Naive thymus-derived CD4-positive, alpha-beta T cell (primary cell): ENCODE results near the gene MTFR2. TPM values are rescaled to one million over a fixed set of nuclear protein-coding genes. Genes with fewer than 3 reads are reported as not detected.

Experiments
- ATAC-seq: fragments of 150-1000 bp; cut with Tn5 transposase; 2 replicates; pipeline ENCODE4 v1.10.0; 2021; ENCODE audit warnings: mild to moderate bottlenecking, moderate library complexity
- CTCF ChIA-PET: fragments of 350-600 bp; sonication (Branson Sonifier 250); formaldehyde crosslinking; loops from one replicate; lab custom pipeline; 2021; ENCODE audit warnings: antibody characterized with exemption; lab: Charles Lee
- POLR2A ChIA-PET: fragments of 350-600 bp; sonication (Branson Sonifier 250); formaldehyde crosslinking; loops from one replicate; lab custom pipeline; 2021; ENCODE audit warnings: antibody characterized with exemption, inconsistent platforms; lab: Charles Lee
- DNase-seq, 9 donors: peaks; one replicate each; pipeline versions ENCODE4 v3.0.0 to v3.0.0-alpha.2; 2020 to 2022; ENCODE audit warnings: mixed read lengths in 1 of 9
- H3K27ac ChIP-seq: one replicate; pipeline ENCODE4 v1.7.0; 2013; ENCODE audit warnings: mild to moderate bottlenecking, low read depth, low read length, moderate library complexity
- H3K27me3 ChIP-seq, 2 donors: one replicate each; pipeline ENCODE4 v1.7.0; 2013; ENCODE audit warnings: low read length in 2 of 2, mild to moderate bottlenecking in 2 of 2, moderate library complexity in 2 of 2; ENCODE audit not compliant: control insufficient read depth in 2 of 2, insufficient read depth in 2 of 2
- H3K36me3 ChIP-seq, 3 experiments: 1 replicate in 2 of 3; 2 replicates in 1 of 3; pipeline ENCODE4 v1.7.0; 2013; ENCODE audit warnings: low read length in 3 of 3, mild to moderate bottlenecking in 3 of 3, moderate library complexity in 1 of 3; ENCODE audit not compliant: insufficient read depth in 3 of 3, control insufficient read depth in 2 of 3
- H3K4me1 ChIP-seq, 2 donors: one replicate each; pipeline ENCODE4 v1.7.0; 2013; ENCODE audit warnings: low read length in 2 of 2, mild to moderate bottlenecking in 2 of 2, moderate library complexity in 1 of 2; ENCODE audit not compliant: control insufficient read depth in 2 of 2, insufficient read depth in 2 of 2
- H3K4me3 ChIP-seq: 2 replicates; pipeline ENCODE4 v1.7.0; 2013; ENCODE audit warnings: mild to moderate bottlenecking, low read length
- H3K9me3 ChIP-seq, 3 experiments: 1 replicate in 2 of 3; 2 replicates in 1 of 3; pipeline ENCODE4 v1.7.0; 2013; ENCODE audit warnings: low read length in 3 of 3; ENCODE audit not compliant: control insufficient read depth in 2 of 3
- H3K27ac Mint-ChIP-seq, 9 donors: one replicate each; pipeline ENCODE4 v1.8.0; 2020 to 2022; ENCODE audit warnings: mixed read lengths in 9 of 9, mild to moderate bottlenecking in 8 of 9, moderate library complexity in 5 of 9, inconsistent platforms in 2 of 9
- H3K27me3 Mint-ChIP-seq, 5 donors: one replicate each; pipeline ENCODE4 v1.8.0; 2021 to 2022; ENCODE audit warnings: mixed read lengths in 5 of 5, mild to moderate bottlenecking in 1 of 5
- H3K36me3 Mint-ChIP-seq, 5 donors: one replicate each; pipeline ENCODE4 v1.8.0; 2020 to 2022; ENCODE audit warnings: mixed read lengths in 5 of 5, mild to moderate bottlenecking in 3 of 5, inconsistent platforms in 1 of 5
- H3K4me1 Mint-ChIP-seq, 7 donors: one replicate each; pipeline ENCODE4 v1.8.0; 2020 to 2022; ENCODE audit warnings: mixed read lengths in 7 of 7, mild to moderate bottlenecking in 3 of 7, inconsistent platforms in 1 of 7
- H3K4me3 Mint-ChIP-seq, 10 donors: one replicate each; pipeline ENCODE4 v1.8.0; 2020 to 2022; ENCODE audit warnings: mild to moderate bottlenecking in 10 of 10, mixed read lengths in 10 of 10, moderate library complexity in 6 of 10, inconsistent platforms in 2 of 10
- H3K9me3 Mint-ChIP-seq, 11 donors: one replicate each; pipeline ENCODE4 v1.8.0; 2020 to 2022; ENCODE audit warnings: mixed read lengths in 11 of 11, mild to moderate bottlenecking in 4 of 11, inconsistent platforms in 1 of 11, moderate library complexity in 1 of 11
- intact Hi-C, 2 donors: fragments of 100-400 bp; cut with micrococcal nuclease; formaldehyde crosslinking; loops; one replicate each; pipeline ENCODE4 v1.15.1; 2023
- polyA plus RNA-seq, 2 donors: library from polyadenylated mRNA; unstranded; fragments of 300-500 nt; fragmentation: Illumina TruSeq; gene quantifications; one replicate each; pipeline ENCODE4 v1.2.3, GENCODE V29; 2021
- total RNA-seq, 6 experiments: library from RNA in 5 of 6; stranded (reverse) in 5 of 6; gene quantifications; 1 replicate in 5 of 6; 2 replicates in 1 of 6; pipeline ENCODE4 v1.2.3 and lab custom pipeline; 2021 to 2026

The MTFR2 gene
- total and polyA plus RNA-seq, 7 experiments from 2014 or later: 0.63 to 20.4 (median 1.2) TPM

- ChIA-PET CTCF (no interaction called here), POLR2A (no interaction called here)
- H3K27me3 ChIP-seq: no peaks in the 10 kb centered on the region
- no peaks in the 10 kb centered on the region for H3K36me3 ChIP-seq
- Mint-ChIP-seq H3K9me3 (peaks cover 0 to 2% (median 0%) of the 10 kb centered on the region in 11 donors), H3K4me1 (no peaks in the 10 kb centered on the region), H3K36me3 (no peaks in the 10 kb centered on the region), H3K27ac (no peak overlapping the region), H3K27me3 (peaks cover 0 to 1% (median 0%) of the 10 kb centered on the region in 5 donors), H3K4me3 (no peak overlapping the region)
- H3K4me3 ChIP-seq: no peak overlapping the region
- no peaks in the 10 kb centered on the region for H3K4me1 ChIP-seq
- no peak for DNase-seq
- H3K9me3 ChIP-seq: no peaks in the 10 kb centered on the region
- intact Hi-C loops: no loop called here
- no peak overlapping the region for H3K27ac ChIP-seq
- ATAC-seq: no peak
Measured at GRCh38 chr6:136209496-136209895, 40.6 kb downstream of the MTFR2 start.

- no peaks in the 10 kb centered on the region for H3K9me3 ChIP-seq
- no peaks in the 10 kb centered on the region for H3K36me3 ChIP-seq
- ATAC-seq (no peak), DNase-seq (no peak)
- ChIA-PET CTCF (no interaction called here), POLR2A (no interaction called here)
- Mint-ChIP-seq H3K4me3 (no peak overlapping the region), H3K27ac (no peak overlapping the region), H3K36me3 (no peaks in the 10 kb centered on the region), H3K4me1 (no peaks in the 10 kb centered on the region), H3K27me3 (peaks cover 0 to 1% (median 0%) of the 10 kb centered on the region in 5 donors), H3K9me3 (peaks cover 0 to 2% (median 0%) of the 10 kb centered on the region in 11 donors)
- H3K27me3 ChIP-seq: no peaks in the 10 kb centered on the region
- H3K4me1 ChIP-seq: no peaks in the 10 kb centered on the region
- no peak overlapping the region for H3K4me3 ChIP-seq
- H3K27ac ChIP-seq: no peak overlapping the region
- intact Hi-C loops: no loop called here
Measured at GRCh38 chr6:136208783-136209182, 41.3 kb downstream of the MTFR2 start.

GRCh38 chr6:136201732-136202131, 48.4 kb downstream of the MTFR2 start:
- H3K9me3 Mint-ChIP-seq: no peaks in the 10 kb centered on the region
- Histone ChIP-seq H3K4me1 (no peaks in the 10 kb centered on the region), H3K4me3 (no peak overlapping the region), H3K36me3 (no peaks in the 10 kb centered on the region), H3K27ac (no peak overlapping the region), H3K9me3 (no peaks in the 10 kb centered on the region), H3K27me3 (no peaks in the 10 kb centered on the region)
- ATAC-seq (no peak), DNase-seq (no peak)
- POLR2A ChIA-PET: no interaction called here
- H3K27ac Mint-ChIP-seq: no peak overlapping the region
- H3K4me3 Mint-ChIP-seq: no peak overlapping the region
- CTCF ChIA-PET: no interaction called here
- H3K4me1 Mint-ChIP-seq: no peaks in the 10 kb centered on the region
- peaks cover 0 to 6% (median 1%) of the 10 kb centered on the region in 5 donors for H3K27me3 Mint-ChIP-seq
- H3K36me3 Mint-ChIP-seq: no peaks in the 10 kb centered on the region
- intact Hi-C loops: no loop called here

- no peaks in the 10 kb centered on the region for H3K27me3 ChIP-seq
- ChIA-PET POLR2A (no interaction called here), CTCF (no interaction called here)
- Mint-ChIP-seq H3K4me1 (no peaks in the 10 kb centered on the region), H3K9me3 (no peaks in the 10 kb centered on the region), H3K27ac (no peak overlapping the region), H3K4me3 (no peak overlapping the region), H3K36me3 (peaks cover 0 to 9% (median 3%) of the 10 kb centered on the region in 5 donors), H3K27me3 (no peaks in the 10 kb centered on the region)
- H3K4me1 ChIP-seq: no peaks in the 10 kb centered on the region
- ATAC-seq (no peak), DNase-seq (no peak)
- no peaks in the 10 kb centered on the region for H3K36me3 ChIP-seq
- intact Hi-C loops: no loop called here
- no peak overlapping the region for H3K27ac ChIP-seq
- H3K4me3 ChIP-seq: no peak overlapping the region
- H3K9me3 ChIP-seq: no peaks in the 10 kb centered on the region
Measured at GRCh38 chr6:136192902-136193301, 57.2 kb downstream of the MTFR2 start.

GRCh38 chr6:136191606-136192312, 58.4 kb downstream of the MTFR2 start:
- CTCF ChIA-PET: no interaction called here
- intact Hi-C loops: no loop called here
- H3K4me3 Mint-ChIP-seq: no peak overlapping the region
- no peaks in the 10 kb centered on the region for H3K9me3 Mint-ChIP-seq
- no peak overlapping the region for H3K27ac Mint-ChIP-seq
- Histone ChIP-seq H3K27ac (no peak overlapping the region), H3K9me3 (no peaks in the 10 kb centered on the region), H3K27me3 (no peaks in the 10 kb centered on the region), H3K4me1 (no peaks in the 10 kb centered on the region), H3K4me3 (no peak overlapping the region), H3K36me3 (no peaks in the 10 kb centered on the region)
- no peak for DNase-seq
- no peaks in the 10 kb centered on the region for H3K4me1 Mint-ChIP-seq
- ATAC-seq: no peak
- no peaks in the 10 kb centered on the region for H3K27me3 Mint-ChIP-seq
- peaks cover 0 to 14% (median 3%) of the 10 kb centered on the region in 5 donors for H3K36me3 Mint-ChIP-seq
- POLR2A ChIA-PET: no interaction called here

- Mint-ChIP-seq H3K4me3 (no peak overlapping the region), H3K4me1 (no peaks in the 10 kb centered on the region), H3K27me3 (no peaks in the 10 kb centered on the region), H3K9me3 (no peaks in the 10 kb centered on the region), H3K27ac (no peak overlapping the region), H3K36me3 (peaks cover 0 to 13% (median 3%) of the 10 kb centered on the region in 5 donors)
- H3K4me3 ChIP-seq: no peak overlapping the region
- no peaks in the 10 kb centered on the region for H3K4me1 ChIP-seq
- H3K27me3 ChIP-seq: no peaks in the 10 kb centered on the region
- H3K9me3 ChIP-seq: no peaks in the 10 kb centered on the region
- H3K36me3 ChIP-seq: no peaks in the 10 kb centered on the region
- ATAC-seq (no peak), DNase-seq (no peak)
- CTCF ChIA-PET: no interaction called here
- intact Hi-C loops: no loop called here
- POLR2A ChIA-PET: no interaction called here
- no peak overlapping the region for H3K27ac ChIP-seq
Measured at GRCh38 chr6:136189104-136189503, 61.0 kb downstream of the MTFR2 start.

- DNase-seq (no peak), ATAC-seq (no peak)
- no peaks in the 10 kb centered on the region for H3K27me3 ChIP-seq
- ChIA-PET CTCF (no interaction called here), POLR2A (no interaction called here)
- no peaks in the 10 kb centered on the region for H3K4me1 ChIP-seq
- H3K36me3 Mint-ChIP-seq: peaks cover 0 to 12% (median 2%) of the 10 kb centered on the region in 5 donors
- no peaks in the 10 kb centered on the region for H3K9me3 Mint-ChIP-seq
- no peak overlapping the region for H3K4me3 Mint-ChIP-seq
- no peaks in the 10 kb centered on the region for H3K4me1 Mint-ChIP-seq
- H3K27ac ChIP-seq: no peak overlapping the region
- no peak overlapping the region for H3K4me3 ChIP-seq
- intact Hi-C loops: no loop called here
- H3K27me3 Mint-ChIP-seq: no peaks in the 10 kb centered on the region
- no peaks in the 10 kb centered on the region for H3K9me3 ChIP-seq
- no peaks in the 10 kb centered on the region for H3K36me3 ChIP-seq
- H3K27ac Mint-ChIP-seq: no peak overlapping the region
Measured at GRCh38 chr6:136188486-136188885, 61.6 kb downstream of the MTFR2 start.
